Esophagus squamous epithelium (tissue), 5 donors: ENCODE data around the gene CRYBB2. TPM values are rescaled to one million over a fixed set of nuclear protein-coding genes. Genes with fewer than 3 reads are reported as not detected.

Experiments
- DNase-seq: peaks from one replicate; lab custom pipeline; 2025; lab: John Stamatoyannopoulos, UW
- H3K27ac ChIP-seq, 4 donors: fragments of 200-600 bp; sonication (generic); one replicate each; pipeline ENCODE4 v1.5.1; 2016 to 2019; ENCODE audit warnings: mild to moderate bottlenecking in 1 of 4
- H3K27me3 ChIP-seq, 4 donors: fragments of 200-600 bp; sonication (generic); 1 replicate in 3 of 4; 2 replicates in 1 of 4; pipeline versions ENCODE4 v1.5.1 to v1.6.0; 2017 to 2021; ENCODE audit warnings: antibody characterized with exemption in 1 of 4
- H3K36me3 ChIP-seq, 3 donors: fragments of 200-600 bp; sonication (generic); one replicate each; pipeline ENCODE4 v1.5.1; 2016 to 2019
- H3K4me1 ChIP-seq, 3 donors: fragments of 200-600 bp; sonication (generic); one replicate each; pipeline ENCODE4 v1.5.1; 2017 to 2019
- H3K4me3 ChIP-seq, 4 donors: fragments of 200-600 bp; sonication (generic); 1 replicate in 3 of 4; 2 replicates in 1 of 4; pipeline ENCODE4 v1.5.1; 2016 to 2019; ENCODE audit warnings: mild to moderate bottlenecking in 2 of 4, moderate library complexity in 1 of 4
- H3K9me3 ChIP-seq, 3 donors: fragments of 200-600 bp; sonication (generic); one replicate each; pipeline ENCODE4 v1.5.1; 2016 to 2019
- CTCF ChIP-seq, 6 experiments: fragments of 450-650 bp in 4 of 6; fragments of 200-600 bp in 2 of 6; sonication (generic) in 2 of 6; IDR thresholded peaks; one replicate each; pipeline ENCODE4 v1.5.1; 2016 to 2019; ENCODE audit warnings: antibody characterized with exemption in 6 of 6, mild to moderate bottlenecking in 4 of 6, moderate library complexity in 4 of 6
- POLR2A ChIP-seq, 4 donors: fragments of 450-650 bp; IDR thresholded peaks; one replicate each; pipeline ENCODE4 v1.6.1; 2017; ENCODE audit warnings: antibody characterized with exemption in 4 of 4, mild to moderate bottlenecking in 4 of 4, moderate library complexity in 3 of 4
- WGBS, 2 donors: methylation state at CpG; one replicate each; pipeline ENCODE4 v1.1.5; 2018; 5-methylcytosine and 5-hydroxymethylcytosine counted together
- intact Hi-C: fragments of 100-400 bp; cut with DNase I; formaldehyde crosslinking; loops from one replicate; pipeline ENCODE4 v1.15.0; 2022
- total RNA-seq, 4 donors: library from RNA; depleted of rRNA; stranded (reverse); fragments of >200 nt; gene quantifications; one replicate each; pipeline ENCODE4 v1.1.0, GENCODE V29; 2016
- donor health status: DM: yes; HTN: yes; CAD: no.

The CRYBB2 gene
- total RNA-seq, 4 donors from 2014 or later: not detected

- no peak overlapping the region for H3K27ac ChIP-seq
- H3K27me3 ChIP-seq: no peaks in the 10 kb centered on the region
- no peak overlapping the region for H3K4me3 ChIP-seq
- 83 to 91% methylated on average over 8 of the region's 10 CpGs for WGBS, 2 donors
- DNase-seq: no peak
- no peaks in the 10 kb centered on the region for H3K4me1 ChIP-seq
- peaks cover 0 to 6% (median 0%) of the 10 kb centered on the region in 3 donors for H3K9me3 ChIP-seq
- intact Hi-C loops: no loop called here
- TF ChIP-seq POLR2A (IDR thresholded peaks at IDR 0.05): no peak
- TF ChIP-seq CTCF (IDR thresholded peaks at IDR 0.05): no peak
- peaks cover 32 to 100% (median 37%) of the 10 kb centered on the region in 3 donors for H3K36me3 ChIP-seq
These were observed 37.0 kb upstream of the CRYBB2 start for GRCh38 chr22:25182131-25183110.

DNA sequence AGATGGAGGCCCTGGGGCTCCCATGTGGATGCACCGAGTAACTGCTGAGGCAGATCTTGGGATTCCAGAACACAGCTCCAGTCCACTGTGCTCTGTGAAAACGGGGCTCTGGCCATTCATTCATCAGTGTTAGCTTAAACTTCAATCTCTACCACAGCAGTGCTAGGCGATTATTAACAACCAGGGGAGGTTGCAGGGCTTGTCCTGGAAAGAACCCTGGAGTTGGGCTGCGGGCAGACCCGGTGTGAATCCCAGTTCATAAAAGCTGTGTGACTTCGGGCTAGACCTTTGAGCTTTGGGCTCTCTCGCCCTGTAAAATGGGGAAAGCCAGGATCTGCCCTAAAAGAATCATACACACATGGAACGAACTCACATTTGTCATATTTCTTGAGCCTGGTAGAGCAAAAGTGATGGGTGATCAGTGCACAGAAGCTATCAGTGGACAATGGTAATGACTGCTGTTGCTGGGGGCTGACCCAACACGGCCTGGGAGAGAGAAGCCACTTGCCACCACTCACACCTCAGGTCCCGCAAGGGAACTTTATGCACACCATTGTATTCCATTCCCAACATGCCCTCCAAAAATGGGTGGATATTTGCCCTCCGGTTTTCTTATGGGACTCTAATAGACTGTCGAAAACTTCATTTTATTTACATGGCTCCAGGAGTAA is 35.4 kb upstream of the CRYBB2 start:
- Histone ChIP-seq H3K27me3 (no peaks in the 10 kb centered on the region), H3K9me3 (peaks cover 0 to 6% (median 0%) of the 10 kb centered on the region in 3 donors), H3K36me3 (peaks cover 30 to 100% (median 31%) of the 10 kb centered on the region in 3 donors), H3K4me3 (no peak overlapping the region), H3K27ac (no peak overlapping the region), H3K4me1 (no peaks in the 10 kb centered on the region)
- TF ChIP-seq CTCF (IDR thresholded peaks at IDR 0.05): no peak
- TF ChIP-seq POLR2A (IDR thresholded peaks at IDR 0.05): no peak
- DNase-seq: no peak
- intact Hi-C loops: no loop called here
- 83 to 88% methylated on average over 9 to 10 of the region's 12 CpGs for WGBS, 2 donors

- 80 to 91% methylated on average over 1 to 3 of the region's 3 CpGs for WGBS, 2 donors
- H3K4me3 ChIP-seq: no peak overlapping the region
- no peaks in the 10 kb centered on the region for H3K4me1 ChIP-seq
- H3K27me3 ChIP-seq: no peaks in the 10 kb centered on the region
- no peak for TF ChIP-seq CTCF (IDR thresholded peaks at IDR 0.05)
- no peak for TF ChIP-seq POLR2A (IDR thresholded peaks at IDR 0.05)
- H3K36me3 ChIP-seq: peaks cover 16 to 100% (median 26%) of the 10 kb centered on the region in 3 donors
- no peak for DNase-seq
- H3K27ac ChIP-seq: no peak overlapping the region
- intact Hi-C loops: no loop called here
- H3K9me3 ChIP-seq: no peaks in the 10 kb centered on the region
These were observed 33.3 kb upstream of the CRYBB2 start for GRCh38 chr22:25186140-25186539.

DNA sequence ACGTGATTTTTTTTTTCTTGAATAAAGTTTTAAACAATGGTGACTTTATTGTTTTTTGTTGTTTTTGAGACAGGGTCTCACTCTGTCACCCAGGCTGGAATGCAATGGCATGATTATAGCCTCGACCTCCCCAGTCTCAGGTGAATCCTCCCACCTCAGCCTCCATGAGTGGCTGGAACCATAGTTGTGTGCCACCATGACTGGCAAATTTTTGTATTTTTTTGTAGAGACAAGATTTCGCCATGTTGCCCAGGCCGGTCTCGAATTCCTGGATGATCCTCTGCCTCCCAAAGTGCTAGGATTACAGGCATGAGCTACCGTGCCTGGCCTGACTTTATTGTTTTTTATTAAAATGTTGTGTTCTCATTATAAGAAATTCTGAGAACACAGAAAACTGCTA is 32.0 kb upstream of the CRYBB2 start:
- TF ChIP-seq POLR2A (IDR thresholded peaks at IDR 0.05): no peak
- no peak for TF ChIP-seq CTCF (IDR thresholded peaks at IDR 0.05)
- intact Hi-C loops: no loop called here
- no peak overlapping the region for H3K27ac ChIP-seq
- peaks cover 22 to 100% (median 26%) of the 10 kb centered on the region in 3 donors for H3K36me3 ChIP-seq
- no peak overlapping the region for H3K4me3 ChIP-seq
- H3K27me3 ChIP-seq: no peaks in the 10 kb centered on the region
- no peaks in the 10 kb centered on the region for H3K9me3 ChIP-seq
- WGBS, 2 donors: 82 to 84% methylated on average over 6 of the region's 6 CpGs
- no peak for DNase-seq
- no peaks in the 10 kb centered on the region for H3K4me1 ChIP-seq

- intact Hi-C loops: no loop called here
- Histone ChIP-seq H3K4me1 (no peaks in the 10 kb centered on the region), H3K36me3 (peaks cover 6 to 100% (median 7%) of the 10 kb centered on the region in 3 donors), H3K27ac (no peak overlapping the region), H3K4me3 (no peak overlapping the region), H3K9me3 (no peaks in the 10 kb centered on the region), H3K27me3 (no peaks in the 10 kb centered on the region)
- DNase-seq: no peak
- WGBS, 2 donors: 84% methylated on average over 9 to 12 of the region's 12 CpGs
- TF ChIP-seq CTCF (IDR thresholded peaks at IDR 0.05): no peak
- no peak for TF ChIP-seq POLR2A (IDR thresholded peaks at IDR 0.05)
These were observed 27.0 kb upstream of the CRYBB2 start for GRCh38 chr22:25192406-25192805.
